HuH-7.5 (cell line): Measurements from ENCODE around the gene DNAAF8.

ENCODE experiments used
- DNase-seq: peaks from one replicate; pipeline ENCODE4 v3.0.0; 2011; ENCODE audit warnings: low spot score

DNAAF8 gene

DNA sequence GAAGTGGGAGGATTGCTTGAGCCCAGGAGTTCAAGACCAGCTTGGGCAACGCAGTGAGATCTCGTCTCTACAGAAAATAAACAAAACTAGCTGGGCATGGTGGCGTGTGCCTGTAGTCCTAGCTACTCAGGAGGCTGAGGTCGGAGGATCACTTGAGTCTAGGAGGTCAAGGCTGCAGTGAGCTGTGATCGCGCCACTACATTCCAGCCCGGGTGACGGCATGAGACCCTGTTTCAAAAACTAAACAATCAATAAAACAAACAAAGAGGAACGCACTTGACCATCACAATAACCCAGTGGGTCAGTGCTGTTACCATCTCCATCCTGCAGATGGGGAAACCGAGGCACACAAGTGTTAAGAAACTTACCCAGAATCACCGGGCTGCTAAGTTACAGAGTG lies 18.9 kb downstream of the DNAAF8 start:
- DNase-seq: no peak

DNA sequence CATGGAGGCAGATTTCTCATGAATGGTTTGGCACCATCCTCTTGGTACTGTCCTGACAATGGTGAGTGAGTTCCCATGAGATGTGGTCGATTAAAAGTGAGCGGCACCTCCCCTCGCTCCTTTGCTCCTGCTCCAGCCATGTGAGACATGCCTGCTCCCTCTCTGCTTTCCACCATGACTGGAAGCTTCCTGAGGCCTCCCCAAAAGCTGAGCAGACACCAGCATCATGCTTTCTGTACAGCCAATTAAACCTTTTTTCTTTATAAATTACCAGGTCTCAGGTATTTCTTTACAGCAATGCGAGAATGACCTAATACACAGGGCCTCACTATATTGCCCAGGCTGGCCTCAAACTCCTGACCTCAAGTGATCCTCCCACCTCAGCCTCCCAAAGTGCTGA lies 20.5 kb downstream of the DNAAF8 start:
- DNase-seq: no peak

DNA sequence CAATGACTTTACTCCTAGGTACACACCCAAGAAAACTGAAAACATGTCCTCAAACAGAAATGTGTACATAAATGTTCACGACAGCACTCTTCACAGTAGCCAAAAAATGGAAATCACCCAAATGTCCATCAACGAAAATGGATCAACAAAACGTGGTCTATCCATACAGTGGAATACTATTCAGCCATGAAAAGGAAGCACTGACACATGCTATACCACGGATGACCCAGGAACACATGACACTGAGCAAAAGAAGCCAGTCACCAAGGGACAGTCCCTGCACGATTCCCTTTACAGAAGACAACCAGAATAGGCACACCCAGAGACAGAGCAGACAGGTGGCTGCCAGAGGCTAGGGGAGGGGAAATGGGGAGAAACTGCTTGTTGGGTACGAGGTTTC lies 21.4 kb downstream of the DNAAF8 start:
- DNase-seq: no peak

DNA sequence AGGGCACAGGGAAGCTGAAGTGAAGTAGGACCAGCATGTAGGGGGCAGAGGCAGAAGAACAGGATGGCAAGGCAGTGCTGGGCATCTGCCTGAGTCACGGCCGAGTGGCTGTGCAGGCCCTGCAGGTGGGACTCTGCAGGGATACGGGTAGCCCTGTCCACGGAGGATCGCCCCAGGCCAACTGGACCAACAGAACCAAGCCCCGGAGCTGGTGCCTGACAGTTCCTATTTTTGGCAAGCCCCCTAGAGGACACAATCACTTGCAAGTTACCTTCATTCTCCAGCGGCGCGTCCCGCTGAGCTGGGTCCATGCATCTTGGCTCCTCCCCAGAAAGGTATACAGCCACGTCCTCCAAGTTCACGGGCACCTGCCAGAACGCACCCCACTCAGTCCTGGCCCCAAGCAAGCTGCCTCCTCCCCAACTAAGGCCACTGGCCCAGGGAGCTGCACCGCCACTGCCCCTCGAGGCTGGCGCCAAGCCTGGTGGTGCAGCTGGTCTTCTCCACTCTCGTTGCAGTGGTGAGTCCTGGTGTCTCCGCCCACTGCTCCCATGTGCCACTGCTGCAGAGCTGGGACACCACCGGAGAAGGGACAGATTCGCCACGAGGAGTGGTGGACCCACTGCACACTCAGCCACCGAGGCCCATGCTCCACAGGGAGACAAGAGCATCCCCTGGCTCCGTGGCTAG lies 26.0 kb downstream of the DNAAF8 start:
- no peak for DNase-seq

DNA sequence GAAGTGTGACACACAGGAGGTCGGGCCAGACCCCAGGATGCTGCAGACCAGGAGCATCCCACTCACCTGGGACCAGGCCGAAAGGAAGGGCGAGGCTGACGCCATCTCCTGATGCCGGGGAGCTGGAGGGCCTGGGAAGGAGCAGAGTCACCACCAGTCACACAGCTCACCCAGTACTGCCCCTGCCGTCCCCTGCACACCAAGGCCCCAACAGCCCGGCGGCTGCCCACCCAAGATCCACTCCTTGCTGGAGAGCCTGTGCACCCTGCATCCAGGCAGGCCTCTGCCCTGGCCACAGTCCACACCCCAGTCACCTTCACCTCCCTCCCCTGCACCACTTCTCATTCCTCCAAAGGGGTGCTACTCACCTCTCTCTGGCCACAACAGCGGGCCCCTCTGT lies 27.9 kb downstream of the DNAAF8 start:
- no peak for DNase-seq

DNA sequence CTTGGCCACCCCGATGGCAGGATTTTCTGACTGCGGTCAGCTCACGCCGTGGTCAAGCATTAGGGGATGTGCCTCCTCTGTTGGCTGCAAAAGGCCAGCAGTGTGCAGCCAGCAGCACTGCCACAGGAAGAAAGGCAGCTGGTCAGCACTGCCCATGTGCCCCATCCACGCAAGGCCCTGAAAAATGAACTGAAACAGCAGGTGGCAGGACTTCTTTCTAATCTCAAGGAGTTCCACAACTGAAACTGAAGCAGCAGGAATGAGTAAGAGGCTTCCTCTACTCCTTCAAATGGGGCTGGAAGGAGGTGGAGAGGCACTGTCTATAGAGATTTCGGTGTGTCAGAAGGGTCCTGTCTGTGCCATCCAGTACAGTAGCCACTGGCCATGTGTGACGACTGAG lies 29.5 kb downstream of the DNAAF8 start:
- no peak for DNase-seq

DNA sequence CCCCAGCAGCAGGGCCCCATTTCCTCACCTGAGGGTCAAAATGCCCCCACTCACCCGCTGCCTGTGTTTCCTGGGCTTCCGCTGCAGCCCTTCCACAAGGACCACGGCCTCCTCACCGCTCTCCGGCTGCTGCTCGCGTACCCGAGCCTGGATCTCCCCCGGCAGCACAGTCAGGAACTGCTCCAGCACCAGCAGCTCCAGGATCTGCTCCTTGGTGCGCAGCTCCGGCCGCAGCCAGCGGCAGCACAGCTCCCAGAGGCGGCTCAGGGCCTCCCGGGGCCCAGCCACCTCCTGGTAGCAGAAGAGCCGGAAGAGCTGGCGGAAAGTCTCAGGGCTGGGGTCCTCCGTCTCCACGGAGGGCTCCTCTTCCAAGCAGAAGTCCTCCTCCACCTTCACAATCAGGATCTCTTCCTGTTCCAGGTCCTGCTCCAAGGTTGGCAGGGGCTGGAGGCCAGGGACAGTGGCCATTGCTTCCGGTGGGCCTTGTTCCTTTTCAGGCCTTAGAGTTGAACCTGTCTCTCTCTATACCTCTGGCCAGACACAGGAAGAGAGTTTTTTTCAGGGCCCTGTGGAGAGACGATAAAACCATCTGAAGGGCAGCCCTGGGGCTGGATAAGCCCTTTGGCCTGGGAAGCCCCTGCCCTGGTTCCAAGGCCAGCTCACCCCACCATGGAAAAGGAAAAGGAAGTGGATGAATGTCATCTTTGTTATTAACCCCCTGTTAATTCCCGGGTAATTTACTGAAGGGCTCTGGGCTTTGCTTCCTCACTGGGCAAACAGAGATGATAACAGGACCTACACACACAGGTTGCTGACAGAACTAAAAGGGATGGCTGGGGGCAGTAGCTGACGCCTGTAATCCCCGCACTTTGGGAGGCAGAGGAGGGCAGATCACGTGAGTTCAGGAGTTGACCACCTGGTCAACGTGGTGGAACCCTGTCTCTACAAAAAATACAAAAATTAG lies 31.5 kb downstream of the DNAAF8 start:
- no peak for DNase-seq

DNA sequence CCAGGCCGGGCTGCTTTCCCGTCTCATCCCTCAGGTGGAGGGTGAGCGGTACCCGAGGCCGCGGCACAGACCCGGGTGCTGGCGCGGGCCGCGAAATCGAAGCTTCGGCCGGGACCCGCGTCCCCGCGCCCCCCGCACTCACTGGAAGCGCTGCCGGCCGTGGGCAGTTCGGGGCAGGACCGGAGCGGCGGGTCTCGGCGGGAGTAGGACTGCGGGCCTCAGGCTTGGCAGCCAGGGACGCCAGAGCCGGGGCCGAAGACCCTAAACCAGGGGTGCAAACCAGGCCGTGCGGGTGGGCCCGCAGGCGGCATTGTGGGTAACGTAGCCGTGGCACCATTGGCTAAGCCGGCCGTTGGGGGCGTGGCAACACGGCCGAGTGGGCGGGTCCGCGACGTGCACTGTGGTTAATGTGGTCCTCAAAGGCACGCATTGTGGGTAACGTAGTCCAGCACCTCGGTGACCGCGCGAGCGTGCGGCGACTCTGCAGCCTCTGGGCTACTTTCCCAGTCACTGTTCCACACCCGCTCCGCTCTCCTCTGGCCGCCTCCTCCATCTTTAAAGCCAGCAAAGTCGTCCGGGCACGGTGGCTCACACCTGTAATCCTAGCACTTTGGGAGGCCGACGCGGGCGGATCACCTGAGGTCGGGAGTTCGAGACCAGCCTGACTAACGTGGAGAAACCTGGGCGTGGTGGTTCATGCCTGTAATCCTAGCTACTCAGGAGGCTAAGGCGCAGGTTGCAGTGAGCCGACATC lies 32.7 kb downstream of the DNAAF8 start, which contains the start of gene ZNF500:
ZNF500 (minus strand) TSS at position 288 of the 754 bp plus-strand sequence. CDS start 1,184 bp downstream, outside the sequence.
- peak; percentile 92 for DNase-seq

DNA sequence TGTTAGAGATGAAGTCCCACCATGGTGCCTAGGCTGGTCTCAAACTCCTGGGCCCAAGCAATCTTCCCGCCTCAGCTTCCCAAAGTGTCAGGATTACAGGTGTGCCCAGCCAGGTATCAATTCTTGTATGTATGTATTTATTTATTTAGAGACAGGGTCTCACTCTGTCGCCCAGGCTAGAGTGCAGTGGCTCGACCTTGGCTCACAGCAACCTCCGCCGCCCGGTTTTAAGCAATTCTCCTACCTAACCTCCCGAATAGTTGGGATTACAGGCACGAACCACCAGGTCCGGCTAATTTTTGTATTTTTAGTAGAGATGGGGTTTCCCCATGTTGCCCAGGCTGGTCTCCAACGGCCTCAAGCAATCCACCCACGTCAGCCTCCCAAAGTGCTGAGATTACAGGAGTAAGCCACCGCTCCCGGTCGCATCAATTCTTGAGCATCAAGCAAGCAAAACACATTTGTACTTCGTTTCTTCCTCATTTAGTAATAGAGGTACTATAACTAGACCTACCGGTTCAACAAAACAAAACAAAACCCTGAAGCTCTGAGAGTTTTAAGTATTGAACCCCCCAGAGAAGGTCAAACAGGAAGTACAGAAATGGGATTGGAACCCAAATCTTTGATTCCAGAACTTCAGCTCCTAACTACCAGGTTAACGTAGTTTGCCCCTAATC lies 33.7 kb downstream of the DNAAF8 start:
- no peak for DNase-seq

DNA sequence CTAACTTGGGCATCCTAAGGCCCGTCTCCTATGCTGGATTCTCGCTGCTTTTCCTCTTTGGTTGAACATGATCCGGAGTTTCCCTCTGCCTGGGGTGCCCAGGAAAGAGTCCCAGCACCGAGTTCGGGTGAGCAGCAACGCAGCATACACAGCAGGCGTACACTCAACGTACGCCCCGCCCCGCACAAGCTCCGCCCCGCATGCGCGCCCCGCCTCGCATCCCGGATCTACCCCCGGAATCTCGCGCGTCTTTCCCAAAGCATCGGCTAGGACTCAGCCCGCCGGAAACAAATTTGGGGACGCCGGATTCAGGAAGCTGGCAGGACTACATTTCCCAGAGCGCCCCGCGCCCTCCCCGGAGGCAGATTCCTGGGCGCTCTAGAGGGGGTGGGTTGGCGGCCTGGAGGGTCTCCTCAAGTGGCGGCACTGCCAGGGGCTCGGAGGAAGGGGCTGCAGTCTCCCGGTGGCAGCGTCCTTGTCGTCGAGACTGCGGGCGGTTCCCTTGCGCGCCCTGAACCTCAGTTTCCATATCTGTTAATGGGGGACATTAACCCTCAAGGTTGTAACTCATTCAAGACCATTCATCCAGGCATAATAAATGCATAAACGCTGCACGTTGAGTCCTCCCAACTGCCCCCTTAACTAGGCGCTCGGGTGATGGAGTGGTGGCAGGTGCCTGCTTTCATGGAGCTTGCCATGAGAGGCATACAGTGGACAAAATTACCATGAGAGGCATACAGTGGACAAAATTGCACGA lies 34.4 kb downstream of the DNAAF8 start:
- peak; percentile 94 for DNase-seq

DNA sequence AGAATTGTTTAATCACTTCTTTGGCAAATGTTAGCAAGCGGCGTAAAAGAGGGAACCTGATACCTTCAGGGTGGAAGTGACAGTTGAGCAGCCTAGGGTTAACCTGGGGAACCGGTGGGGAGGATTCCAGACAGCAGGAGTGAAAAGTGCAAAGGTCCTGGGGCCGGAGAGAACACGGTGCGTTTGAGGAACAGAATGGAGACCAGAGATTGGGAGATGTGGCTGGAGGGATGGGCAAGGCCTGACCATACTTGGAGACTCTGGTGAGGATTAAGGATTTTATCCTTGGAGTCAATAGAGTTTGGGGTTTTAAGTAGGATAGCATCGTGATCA lies 34.9 kb downstream of the DNAAF8 start:
- no peak for DNase-seq

DNA sequence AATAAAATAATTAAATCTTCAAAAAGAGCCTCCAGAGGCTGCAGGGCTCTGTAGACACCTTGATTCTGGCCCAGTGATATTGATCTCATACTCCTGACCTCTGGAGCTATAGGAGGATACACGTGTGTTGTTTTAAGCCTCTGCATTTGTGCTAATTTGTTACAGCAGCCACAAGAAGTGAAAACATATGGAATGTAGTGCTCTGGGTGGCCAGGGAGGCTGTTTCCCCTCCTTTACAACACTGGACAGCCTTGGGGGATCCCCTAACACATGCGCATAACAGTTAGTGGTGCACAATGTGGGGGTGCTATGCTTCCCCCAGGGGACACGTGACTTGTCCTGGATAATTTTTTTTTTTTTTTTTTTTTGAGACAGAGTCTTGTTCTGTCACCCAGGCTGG lies 37.3 kb downstream of the DNAAF8 start:
- no peak for DNase-seq

DNA sequence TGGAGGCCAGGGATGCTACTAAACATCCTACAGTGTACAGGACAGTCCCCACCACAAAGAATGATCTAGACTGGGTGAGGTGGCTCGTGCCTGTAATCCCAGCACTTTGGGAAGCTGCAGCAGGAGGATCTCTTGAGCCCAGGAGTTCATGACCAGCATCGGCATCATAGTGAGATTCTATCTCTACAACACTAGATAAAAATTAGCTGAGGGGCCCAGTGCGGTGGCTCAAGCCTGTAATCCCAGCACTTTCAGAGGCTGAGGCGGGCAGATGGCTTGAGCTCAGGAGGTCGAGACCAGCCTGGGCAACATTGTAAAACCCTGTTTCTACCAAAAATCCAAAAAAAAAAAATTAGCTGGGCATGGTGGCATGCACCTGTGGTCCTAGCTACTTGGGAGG lies 38.0 kb downstream of the DNAAF8 start:
- no peak for DNase-seq

DNA sequence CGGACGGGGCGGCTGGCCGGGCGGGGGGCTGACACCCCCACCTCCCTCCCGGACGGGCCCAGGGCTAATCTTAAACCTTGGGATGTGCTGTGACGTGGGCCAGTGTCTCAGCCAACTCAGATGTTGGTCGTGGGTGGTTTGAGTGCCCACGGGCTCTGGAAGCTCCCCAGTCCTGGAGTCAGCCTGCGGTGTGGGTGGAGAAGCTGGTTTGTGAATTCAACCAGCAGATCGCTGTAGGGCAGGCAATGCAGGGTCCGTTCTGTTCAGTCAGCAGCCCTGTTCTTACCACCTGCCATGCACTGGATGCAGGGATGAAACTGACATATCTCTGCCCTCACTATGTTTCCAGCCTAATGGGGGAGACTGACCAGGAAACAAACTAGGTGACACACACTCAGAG lies 40.7 kb downstream of the DNAAF8 start:
- no peak for DNase-seq

DNA sequence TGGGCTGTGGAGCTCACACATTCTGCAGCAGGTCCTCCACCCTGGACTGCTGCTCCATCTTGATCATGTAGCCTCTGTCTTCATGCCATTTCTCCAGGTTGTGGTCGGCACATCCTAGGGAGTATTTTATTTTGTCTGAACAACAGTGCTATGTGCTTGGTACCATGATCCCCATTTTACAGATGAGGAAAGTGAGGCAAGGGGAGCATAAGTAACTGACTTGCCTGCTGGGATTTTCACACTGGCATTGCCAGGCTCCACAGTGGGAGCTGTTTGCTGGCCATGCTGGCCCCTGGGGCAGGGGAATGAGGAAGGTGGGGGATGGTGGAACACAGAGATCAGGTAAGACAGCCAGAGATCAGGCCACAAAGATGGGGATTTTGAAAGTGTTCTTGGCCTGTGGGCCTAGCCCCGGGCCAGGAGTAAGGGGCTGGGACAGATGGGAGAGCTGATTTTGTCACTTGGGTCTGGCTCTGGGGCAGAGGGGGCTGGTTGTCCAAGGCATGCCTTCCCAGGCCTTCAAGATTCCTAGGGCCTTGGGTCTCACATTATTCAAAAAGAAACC lies 41.9 kb downstream of the DNAAF8 start:
- no peak for DNase-seq

DNA sequence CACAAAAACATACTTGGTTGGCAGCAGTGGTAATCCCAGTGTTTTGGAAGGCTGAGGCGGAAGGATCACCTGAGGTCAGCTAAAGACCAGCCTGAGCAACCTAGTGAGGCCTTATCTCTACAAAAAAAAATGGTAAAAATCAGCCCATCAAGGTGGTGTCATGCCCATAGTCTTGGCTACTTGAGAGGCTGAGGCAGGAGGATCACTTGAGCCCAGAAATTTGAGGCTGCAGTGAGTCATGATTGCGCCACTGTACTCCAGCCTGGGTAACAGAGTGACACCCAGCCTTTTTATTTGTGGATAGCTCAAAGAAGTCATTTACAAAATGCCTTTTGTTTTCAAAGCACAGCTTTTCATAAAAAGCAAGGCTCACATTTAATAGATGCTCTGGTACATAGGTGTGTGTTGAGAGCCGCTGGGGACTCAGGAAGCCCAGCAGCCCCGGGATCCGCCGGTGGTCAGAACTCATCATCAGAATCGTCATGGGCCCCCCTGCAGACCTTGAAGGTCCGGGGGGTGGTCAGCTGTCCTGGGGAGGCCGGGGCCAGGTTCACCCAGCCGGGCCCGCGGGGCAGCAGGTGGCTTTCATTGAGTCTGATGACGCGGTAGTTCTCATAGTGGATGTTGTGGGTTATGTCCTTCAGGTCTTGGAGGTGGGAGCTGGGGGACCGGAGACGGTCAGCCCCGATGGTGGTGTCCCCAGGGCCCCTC lies 43.2 kb downstream of the DNAAF8 start:
- no peak for DNase-seq

DNA sequence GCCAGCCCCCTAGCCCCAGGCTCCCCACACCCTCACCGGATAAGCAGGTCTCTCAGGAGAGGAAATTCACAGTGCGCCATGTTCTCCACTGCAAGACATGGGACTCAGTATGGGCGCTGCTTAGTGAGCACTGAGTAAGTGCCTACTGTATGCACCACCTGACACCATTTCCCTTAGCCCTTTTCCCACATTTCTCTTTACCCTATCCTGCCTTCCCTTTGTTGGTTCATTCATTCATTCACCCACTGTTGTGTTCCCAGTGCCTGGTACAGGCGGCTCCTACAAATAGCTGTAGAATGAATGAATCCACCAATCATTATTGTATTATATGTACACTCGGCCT lies 43.7 kb downstream of the DNAAF8 start:
- no peak for DNase-seq

DNA sequence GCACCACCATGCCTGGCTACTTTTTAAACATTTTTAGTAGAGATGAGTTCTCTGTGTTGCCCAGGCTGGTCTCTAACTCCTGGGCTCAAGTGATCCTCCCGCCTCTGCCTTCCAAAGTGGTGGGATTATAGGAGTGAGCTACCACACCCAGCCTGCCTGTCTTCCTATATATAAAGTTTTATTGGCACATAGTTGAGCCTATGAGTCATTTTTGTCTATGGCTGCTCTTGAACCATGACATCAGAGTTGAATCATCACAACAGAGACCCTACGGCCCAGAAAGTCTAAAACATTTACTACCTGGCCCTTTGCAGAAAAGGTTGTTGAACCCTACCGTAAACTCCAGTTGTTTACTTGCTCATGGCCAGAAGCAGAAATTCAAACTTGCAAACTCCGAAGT lies 45.9 kb downstream of the DNAAF8 start:
- no peak for DNase-seq

DNA sequence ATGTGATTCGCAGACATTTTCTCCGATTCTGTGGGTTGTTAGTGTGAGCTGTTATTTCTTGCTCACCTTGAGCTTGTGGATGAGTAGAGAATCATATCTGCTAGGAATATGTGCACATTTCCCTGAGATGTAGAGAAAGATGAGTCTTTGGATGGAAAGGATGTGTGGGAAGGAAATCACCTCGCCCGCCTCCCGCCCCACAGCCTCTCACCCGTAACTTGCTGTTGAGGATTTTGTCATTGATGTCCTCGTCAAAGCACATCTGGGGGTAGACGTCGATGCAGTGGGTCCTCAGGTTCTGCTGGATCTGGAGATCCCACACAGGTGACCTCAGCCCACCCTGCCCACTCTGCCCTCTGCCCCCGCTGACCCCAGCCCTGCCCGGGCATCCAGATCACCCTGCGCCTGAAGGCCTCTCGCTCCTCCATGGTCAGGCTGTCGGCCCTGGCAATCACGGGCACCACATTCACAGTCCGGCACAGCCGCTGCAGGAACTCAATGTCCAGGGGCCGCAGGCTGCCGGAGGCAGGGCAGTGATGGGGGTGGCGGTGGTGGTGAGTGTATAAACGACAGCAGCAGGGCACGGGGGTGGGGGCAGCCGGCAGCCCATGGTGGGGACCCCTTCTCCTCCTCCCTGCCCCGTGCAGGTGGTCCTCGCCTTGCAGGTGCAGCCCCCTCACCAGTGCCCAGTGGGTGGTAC lies 49.1 kb downstream of the DNAAF8 start:
- no peak for DNase-seq

DNA sequence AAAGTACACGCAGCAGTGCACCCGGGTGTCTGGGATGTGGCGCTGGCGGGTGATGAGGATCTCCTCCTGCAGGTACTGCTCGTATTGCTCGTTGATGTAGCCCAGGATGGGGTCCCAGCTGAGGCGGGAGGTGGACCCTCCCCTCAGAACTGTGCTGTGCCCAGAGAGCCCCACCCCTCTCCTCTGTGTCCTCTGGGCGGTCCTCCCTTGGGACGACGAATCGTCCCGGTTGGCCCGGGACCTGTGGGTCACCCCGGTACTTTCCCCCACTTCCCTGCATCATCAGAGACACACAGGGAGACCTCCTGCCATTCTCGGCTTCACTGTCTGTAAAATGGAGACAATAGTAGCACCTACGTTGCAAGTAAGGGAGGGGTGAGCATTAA lies 49.6 kb downstream of the DNAAF8 start:
- no peak for DNase-seq
